Non-pigmented ciliary epithelial cell (primary cell): ENCODE data around the gene CTSD.
"Not testable (repeated sequence)": the region's sequence is repeated elsewhere in the genome, so short reads cannot be mapped to it uniquely, and the experiment has no call there.

ENCODE experiments used
- DNase-seq: peaks from one replicate; pipeline ENCODE4 v3.0.0-alpha.2; 2010; ENCODE audit warnings: low read depth

CTSD gene

DNA sequence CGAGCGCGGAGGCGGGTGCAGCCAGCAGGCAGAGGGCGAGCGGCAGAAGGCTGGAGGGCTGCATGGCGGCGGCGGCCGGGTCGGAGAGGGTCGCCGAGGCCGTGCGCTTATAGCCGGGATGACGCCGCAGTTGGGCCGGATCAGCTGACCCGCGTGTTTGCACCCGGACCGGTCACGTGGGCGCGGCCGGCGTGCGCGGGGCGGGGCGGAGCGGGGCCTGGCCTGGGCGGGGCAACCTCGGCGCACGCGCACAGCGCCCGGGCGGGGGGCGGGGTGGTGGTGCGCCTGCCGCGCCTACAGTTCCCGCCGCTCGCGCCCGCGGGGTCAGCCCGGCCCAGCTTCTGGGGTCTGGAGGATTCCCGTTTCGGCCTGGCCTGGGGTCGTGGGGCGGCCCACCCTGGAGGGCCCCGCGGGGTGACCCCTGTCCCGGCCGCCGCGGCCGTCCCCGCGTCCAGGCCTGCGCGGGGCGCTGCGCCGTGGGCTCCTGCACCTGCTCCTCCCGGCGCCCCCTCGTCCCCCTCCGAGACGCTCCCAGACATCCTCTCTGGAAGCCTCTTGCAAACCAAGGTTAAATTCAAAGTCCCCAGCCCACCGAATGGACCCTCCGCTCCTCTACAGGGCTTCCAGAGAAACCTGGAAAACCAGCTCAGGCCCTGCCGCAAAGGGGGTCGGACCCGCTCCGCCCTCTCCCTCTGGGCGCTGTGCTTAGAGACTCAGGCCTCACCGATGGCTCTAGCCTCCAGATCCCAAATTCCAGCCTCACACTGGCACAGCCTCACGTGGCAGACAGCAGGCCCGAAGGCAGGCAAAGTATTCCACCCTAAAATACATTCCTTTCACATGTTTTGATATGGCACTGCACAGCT is at the start of gene CTSD:
Gene CTSD (minus strand): TSS at position 132 of the 866 bp plus-strand sequence. CDS start 68 bp downstream, at position 64.
- DNase-seq: no peak

DNA sequence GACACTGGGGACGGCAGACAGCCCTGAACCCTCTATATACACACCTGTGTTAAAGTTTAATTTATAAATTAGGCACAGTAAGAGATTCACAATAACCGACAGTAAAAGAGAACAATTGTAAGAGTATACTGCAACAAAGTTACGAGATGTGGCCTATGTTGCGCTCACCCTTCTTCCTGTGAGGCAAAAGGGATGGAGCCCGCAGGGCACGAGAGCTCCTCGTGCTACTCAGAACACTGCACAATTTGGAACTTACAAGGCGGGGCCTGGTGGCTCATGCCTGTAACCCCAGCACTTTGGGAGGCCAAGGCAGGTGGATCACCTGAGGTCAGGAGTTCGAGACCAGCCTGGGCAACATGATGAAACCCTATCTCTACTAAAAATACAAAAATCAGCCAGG is 49.6 kb upstream of the CTSD start:
- DNase-seq: not testable (repeated sequence)

DNA sequence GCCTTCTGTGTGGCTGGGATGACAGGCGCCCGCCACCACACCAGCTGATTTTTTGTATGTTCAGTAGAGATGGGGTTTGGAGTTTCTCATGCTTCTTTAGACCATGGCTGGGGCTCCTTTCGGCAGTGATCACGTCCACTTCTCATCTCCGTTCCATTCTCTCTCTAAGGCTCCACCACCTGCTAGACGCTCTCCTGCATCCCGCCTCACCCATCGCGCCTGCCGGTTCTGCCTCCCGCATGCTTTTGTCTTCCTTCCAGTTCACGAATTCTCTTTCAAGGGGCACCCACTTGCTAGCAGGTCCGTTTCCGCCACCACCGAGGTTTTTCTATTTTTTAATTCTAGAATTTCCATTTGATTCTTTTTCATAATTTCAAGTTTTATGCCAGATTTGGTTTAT is 49.1 kb upstream of the CTSD start:
- DNase-seq: no peak

DNA sequence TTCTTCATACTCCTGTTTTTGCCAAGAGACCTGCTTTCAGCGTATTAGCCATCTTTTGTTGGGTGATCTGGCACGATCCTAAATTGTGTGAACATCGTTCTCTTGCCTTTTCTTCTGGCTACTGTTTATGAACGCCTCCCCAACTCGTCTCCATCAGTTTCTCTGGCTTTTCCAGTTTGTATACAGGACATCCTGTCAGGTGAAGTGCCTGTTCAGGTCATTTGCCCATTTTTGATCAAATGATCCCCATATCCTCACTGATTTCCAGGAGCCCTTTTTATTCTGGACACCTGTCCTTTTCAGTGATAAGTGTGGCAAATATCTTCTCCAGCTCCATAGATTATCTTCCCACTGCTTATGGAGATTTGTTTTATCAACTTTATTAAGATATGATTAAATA is 48.5 kb upstream of the CTSD start:
- DNase-seq: no peak

DNA sequence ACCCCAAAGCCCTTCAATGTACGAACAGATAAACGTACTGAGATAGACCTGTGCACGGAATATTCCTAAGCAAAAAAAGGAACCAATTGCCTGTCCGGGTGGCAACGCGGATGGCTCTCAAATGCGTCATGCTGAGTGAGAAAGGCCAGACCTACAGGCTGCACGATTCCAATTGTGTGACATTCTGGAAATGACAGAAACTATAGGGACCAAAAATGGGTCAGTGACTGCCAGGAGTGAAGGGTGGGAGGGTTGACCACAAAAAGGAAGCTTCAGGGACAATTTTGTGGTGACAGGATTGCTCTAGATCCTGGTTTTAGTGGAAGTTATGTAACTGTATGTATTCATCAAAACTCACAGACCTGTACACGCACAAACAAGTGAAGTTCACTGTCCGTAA is 47.0 kb upstream of the CTSD start:
- DNase-seq: no peak

DNA sequence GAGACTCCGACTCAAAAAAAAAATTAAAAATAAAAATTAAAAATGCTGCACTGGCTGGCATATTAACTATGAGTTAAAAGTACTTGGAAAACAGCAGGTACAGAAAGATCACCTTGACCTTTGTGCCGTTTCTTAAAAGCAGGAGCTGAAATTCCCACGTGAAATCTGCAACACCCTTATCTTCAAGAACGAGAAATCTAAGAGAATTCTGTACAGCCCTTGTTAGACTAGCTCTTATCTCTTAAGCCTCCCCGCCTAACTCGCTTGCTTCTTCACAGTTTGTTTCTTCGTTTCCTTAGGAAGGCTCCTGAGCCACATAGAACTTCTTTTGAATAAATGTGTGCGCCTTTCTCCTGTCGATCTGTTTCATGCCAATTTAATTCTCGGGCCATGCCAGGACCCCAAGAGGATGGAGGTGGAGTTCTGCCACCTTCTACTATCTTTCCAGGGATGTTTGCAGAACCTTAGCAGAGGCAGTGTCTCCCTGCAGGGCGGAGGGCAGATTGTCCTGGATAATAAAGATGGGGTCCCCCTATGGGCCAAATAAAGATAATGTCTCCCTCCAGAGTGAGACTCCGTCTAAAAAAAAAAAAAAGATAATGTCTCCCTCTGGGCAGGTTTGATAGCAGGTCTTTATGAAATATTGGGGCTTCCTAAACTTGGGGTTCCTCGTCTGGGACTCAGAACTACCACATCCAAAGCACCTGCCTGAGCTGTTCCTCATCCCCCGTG is 43.7 kb upstream of the CTSD start:
- no peak for DNase-seq

DNA sequence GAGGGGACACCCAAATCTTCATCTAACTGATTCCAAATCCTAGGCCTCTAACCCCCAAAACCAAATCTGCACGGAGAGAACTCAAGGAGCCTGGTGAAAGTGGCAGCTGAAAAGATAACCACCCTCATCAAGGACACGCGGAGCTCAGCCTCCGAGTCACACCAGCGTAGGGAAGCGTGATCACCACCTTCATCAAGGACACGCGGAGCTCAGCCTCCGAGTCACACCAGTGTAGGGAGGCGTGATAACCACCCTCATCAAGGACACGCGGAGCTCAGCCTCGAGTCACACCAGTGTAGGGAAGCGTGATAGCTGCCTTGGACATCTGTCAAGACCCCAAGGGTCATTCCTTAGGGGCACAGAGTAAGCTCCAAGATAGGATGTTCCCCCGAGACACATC is 41.8 kb upstream of the CTSD start:
- no peak for DNase-seq

DNA sequence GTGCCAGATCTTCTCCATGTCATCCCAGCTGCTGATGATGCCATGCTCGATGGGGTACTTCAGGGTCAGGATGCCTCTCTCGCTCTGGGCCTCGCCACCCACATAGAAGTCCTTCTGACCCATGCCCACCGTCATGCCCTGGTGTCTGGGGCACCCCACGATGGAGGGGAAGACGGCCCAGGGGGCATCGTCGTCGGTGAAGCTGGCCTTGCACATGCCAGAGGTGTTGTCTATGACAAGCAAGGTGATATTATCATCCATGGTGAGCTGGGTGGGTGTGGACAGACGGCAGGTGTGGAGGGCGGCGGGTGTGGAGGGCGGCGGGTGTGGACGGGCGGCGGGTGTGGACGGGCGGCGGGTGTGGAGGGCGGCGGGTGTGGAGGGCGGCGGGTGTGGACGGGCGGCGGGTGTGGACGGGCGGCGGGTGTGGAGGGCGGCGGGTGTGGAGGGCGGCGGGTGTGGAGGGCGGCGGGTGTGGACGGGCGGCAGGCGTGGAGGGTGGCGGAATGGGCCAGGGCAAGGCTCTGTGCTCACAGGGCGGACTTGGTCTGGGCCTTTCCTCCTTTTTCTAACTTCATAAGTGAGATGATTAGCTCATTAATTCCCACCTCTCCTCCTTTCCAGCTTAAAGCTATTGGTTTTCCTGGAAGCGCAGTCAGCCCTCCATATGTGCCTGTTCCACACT is 40.2 kb upstream of the CTSD start:
- not testable (repeated sequence) for DNase-seq

DNA sequence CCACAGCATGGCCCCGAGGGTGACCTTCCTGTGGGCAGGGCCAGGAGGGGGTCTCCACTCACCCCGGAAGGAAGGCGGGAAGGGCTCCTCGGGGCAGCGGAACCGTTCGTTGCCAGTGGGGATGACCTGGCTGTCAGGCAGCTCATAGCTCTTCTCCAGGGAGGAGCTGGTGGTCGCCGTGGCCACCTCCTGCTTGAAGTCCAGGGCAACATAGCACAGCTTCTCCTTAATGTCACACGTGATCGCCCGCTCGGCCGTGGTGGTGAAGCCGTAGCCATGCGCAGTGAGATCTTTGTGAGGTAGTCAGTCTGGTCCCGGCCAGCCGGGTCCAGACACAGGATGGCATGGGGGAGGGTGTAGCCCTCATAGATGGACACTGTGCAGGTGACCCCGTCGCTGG is 39.5 kb upstream of the CTSD start:
- DNase-seq: no peak

DNA sequence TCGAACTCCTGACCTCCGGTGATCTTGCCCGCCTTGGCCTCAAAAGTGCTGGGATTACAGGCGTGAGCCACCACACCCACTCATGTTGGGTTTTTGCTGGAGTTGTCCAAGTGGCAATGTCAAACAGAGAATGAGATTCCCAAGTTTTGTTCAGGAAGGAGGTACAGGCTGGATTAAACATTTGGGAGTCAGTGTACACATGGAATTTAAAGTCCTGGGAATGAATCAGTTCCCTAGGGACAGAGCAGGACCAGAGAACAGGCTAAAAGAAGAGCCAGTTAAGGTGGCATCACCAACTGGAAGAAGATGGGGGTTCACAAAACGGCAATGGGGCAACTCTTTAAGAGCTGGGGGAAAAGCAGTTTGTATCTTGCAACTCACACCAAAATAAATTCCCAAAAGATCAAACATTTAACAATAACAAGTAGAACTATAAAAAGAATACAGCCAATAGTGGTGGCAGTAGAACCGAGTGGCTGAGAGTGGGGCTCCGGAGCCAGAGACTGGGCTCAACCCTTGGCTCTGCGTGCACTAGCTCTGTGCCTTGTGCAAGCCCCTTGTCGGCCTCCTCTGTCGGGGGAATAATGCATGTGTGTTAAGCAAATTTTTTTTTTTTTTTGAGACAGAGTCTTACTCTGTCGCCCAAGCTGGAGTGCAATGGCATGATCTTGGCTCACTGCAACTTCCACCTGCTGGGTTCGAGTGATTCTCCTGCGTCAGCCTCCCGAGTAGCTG is 33.8 kb upstream of the CTSD start:
- no peak for DNase-seq

DNA sequence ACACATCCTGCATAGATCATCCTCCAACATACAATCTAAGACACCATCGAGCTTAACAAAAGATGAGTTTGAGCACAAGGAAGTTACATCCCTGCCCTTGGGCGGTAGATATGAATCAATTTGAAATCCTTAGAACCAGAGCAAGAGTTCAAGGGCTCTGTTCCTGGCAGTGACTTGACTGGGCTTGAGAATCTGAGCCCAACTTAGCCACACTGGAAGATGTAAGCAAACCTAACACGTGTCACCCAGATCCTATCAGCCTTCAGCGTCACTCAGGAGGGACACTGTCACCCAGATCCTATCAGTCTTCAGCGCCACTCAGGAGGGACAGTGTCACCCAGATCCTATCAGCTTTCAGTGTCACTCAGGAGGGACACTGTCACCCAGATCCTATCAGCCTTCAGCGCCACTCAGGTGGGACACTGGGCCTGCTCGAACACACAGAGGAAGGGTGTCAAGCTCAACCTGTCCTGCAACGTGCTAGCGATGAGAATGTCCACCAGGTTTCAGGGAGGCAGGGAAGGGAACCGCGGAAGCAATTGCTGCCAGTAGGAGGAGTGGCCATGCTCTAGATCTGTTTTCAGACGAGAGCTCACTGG is 32.8 kb upstream of the CTSD start:
- DNase-seq: no peak

DNA sequence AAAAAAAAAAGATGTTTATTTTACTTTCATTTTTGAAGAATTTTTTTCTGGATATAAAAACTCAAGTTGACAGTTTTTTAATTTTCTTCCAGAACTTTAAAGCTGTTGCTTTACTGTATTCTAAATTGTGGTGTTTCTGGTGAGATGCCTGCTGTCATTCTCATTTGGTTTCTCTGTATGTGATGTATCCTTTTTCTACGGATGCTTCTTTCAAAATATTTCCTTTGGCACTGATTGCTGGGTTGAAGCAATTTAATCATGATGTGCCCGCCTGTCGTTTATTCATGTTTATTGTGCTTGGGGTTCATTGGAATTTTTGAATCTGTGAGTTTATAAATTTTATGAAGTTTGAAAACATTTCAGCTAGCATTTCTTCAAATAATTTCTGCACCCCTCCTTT is 29.4 kb upstream of the CTSD start:
- no peak for DNase-seq

DNA sequence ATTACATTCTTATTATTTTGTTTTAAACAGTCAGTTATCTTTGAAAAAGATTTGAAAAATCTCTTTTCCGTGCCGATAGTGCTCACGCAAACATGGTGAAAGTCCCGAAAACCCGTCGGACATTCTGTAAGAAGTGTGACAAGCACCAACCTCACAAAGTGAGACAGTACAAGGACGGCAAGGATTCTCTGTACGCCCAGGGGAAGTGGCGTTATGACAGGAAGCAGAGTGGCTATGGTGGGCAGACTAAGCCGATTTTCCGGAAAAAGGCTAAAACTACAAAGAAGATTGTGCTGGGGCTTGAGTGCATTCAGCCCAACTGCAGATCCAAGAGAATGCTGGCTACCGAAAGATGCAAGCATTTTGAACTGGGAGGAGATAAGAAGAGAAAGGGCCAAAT is 28.7 kb upstream of the CTSD start:
- DNase-seq: no peak

DNA sequence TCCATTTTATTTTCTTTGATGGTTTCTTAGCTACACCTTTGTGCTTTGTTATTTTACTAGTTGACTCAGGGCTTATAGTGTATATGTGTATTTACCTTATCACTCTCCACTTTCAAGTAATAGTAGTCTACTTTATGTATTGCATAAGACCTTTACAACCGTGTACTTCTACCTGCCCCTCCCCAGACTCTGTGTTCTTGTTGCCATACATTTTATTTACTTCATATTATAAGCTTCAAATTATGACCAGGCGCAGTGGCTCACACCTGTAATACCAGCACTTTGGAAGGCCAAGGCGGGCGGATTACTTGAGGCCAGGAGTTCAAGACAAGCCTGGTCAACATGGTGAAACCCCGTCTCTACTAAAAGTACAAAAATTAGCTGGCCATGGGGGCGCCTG is 28.2 kb upstream of the CTSD start:
- no peak for DNase-seq

DNA sequence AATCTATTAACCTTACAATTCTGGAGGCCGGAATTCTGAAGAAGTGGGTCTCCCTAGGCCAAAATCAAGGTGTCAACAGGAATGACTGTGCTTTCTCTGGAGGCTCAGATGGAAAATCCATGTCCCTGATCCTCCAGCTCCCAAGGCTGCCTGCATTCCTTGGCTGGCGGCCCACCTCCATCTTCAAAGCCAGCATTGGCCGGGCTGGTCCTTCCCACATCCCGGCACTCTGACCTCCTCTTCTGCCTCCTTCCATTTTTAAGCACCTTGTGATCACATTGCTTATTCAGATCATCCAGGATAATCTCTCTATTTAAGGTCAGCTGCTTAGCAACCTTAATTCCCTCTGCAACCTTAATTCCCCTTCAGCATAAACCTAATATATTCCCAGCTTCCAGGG is 22.7 kb upstream of the CTSD start:
- DNase-seq: no peak

DNA sequence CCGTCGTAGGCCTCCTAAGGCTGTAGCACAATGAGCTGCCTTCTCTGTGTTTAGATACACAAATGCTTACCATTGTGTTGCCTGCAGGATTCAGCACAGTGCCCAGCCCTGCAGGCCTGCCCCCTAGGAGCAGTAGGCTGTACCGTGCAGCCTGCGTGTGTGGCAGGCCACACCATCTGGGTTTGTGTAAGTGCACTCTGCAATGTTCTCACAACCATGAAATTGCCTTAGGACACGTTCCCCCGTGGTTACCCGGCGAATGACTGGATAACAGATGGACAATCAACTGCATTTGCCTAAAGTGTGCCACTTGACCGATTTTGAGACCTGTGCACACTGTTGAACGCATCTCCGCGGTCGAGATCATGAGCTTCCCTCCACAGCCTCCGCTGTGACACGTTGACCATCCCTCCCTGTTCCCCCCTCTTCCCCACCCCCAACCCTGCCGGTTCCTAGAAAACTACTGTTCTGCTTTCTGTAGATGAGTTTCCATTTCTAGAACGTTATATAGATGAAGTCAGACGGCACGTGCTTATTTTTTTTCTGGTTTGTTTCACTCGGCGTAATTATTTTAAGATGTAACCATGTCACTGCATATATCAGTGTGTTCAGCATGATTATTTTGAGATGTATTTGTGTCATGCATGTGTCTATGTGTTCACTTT is 22.2 kb upstream of the CTSD start:
- no peak for DNase-seq

DNA sequence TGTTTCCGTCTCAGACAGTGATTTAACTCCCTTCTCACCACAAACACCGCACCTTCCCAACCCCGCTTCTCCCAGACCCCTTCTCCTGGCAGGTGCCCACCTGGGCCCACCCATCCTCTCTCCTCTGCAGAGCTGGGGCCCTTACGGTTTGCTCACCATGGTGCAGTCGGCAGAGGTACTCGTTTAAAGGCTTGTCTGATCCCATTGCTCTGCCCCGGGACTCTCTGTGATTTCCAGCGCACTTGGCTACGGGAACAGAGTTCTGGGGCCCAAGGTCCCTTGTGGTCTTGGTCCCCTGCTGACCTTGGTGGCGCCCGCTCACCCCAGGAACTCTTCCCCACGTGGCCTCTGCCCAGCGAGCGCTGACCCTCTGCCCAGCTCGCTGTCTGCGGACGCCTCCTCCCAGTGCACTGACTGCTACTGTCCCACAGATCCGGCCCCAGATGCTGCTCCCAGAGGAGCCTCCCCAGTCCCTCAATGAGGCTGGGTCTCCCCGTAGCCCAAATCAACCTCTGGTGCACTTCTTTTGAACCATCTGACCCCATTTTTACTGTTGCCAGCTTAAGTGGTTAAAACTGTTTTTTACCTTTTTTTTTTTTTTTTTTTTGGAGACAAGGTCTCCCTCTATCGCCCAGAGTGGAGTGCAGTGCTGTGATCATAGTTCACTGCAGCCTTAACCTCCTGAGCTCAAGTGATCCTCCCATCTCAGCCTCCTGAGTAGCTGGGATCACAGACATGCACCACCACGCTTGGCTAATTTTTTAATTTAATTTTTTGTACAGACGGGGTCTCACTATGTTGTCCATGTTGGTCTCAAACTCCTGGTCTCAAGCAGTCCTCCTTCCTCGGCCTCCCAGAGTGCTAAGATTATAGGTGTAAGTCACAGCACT is 21.3 kb upstream of the CTSD start:
- DNase-seq: no peak

DNA sequence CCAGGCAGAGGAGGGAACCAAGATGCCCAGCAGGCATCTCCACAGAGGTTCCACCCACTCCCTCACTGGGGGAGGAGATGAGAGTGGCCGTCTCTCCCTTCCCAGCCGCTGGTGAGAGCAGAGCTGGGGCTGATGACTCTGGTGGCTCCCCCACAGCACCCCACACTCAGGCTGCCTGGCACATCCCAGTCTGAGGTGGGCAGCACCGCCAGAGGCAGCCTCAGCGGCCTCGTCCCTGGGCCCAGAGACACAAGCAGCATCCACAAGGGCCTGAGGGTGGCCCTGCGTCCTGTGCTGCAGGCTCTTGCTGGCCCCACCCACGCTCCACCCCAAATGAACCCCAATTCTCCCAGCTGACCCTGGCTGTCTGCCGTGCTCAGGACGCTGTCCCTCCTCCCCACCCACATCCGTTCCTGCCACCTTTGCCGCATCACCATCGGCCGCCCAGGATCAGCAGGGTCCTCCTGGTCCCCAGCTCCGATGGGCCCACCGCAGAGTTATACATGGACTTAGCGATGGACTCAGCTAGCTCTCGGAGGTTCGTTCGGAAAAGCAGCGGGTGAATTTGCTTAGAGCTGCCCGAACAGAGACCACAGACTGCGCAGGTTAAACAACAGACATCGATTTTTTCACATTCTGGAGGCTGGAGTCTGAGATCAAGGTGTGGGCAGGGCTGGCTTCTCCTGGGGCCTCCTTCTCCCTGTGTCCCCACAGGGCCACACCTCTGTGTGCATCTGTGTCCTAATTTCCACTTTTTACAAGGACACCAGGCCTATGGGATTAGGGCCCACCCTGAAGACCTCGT is 20.2 kb upstream of the CTSD start:
- no peak for DNase-seq
